Measurements from ENCODE around the gene GLS.
"Not testable (repeated sequence)": the region's sequence is repeated elsewhere in the genome, so short reads cannot be mapped to it uniquely, and the experiment has no call there.

GLS gene

DNA sequence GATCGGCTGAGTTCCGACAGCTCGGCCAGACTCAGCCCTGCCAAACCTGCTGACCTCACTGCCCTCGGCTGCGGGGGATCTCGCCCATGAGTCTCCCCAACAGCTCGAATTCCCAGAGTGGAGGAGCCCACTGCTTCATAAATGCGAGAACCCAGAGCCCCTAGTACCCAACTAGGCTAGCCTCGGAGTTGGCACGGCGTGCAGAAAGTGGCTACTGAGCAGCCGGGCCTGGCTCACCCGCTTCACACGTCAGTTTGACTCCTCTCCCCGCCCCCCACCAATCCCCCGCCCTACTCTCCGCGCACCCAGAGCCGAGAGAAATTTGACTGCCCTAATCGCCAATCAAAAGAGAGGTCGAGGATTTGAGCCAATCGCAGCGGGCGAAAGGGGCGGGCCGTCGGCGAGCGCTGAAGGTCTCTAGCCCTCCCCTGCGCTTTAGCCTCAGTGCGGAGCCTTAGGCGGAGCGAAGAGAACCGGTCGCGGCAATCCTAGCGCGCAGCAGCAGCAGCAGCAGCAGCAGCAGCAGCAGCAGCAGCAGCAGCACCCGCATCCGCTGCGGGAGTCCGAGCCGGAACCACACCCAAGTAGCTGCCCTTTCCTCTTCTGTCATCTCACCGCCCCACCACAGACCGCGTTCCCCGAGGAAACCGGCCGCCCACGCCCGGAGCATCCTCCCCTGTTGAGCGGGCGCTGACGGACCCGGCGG lies at the start of gene GLS:
TSS of gene GLS (plus strand) at position 444 of the 706 bp plus-strand sequence. CDS start 264 bp downstream, outside the sequence.
- DNase-seq (ENCODE audit: low spot score): peak; percentile 96

GRCh38 chr2:190831941-190832340 lies 48.7 kb upstream of the GLS start:
- DNase-seq (ENCODE audit: low spot score): no peak

DNA sequence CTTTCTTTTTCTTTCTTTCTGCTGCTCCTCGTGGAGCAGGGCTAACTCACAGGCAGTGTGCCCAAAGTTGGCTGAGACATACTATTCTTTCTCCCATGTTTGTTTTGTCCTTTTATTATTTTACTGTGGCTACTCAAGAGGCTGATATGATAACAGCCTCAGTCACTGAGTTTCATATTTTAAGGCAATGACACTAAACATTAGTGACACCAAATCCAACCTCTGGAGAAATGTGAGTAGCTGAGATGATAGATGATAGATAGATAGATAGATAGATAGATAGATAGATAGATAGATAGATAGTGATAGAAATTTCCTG lies 45.8 kb upstream of the GLS start:
- no peak for DNase-seq (ENCODE audit: low spot score)

GRCh38 chr2:190835303-190835930 lies 45.2 kb upstream of the GLS start:
- DNase-seq (ENCODE audit: low spot score): peak; percentile 23

GRCh38 chr2:190836767-190837166 lies 43.9 kb upstream of the GLS start:
- no peak for DNase-seq (ENCODE audit: low spot score)

GRCh38 chr2:190837420-190837819 lies 43.2 kb upstream of the GLS start:
- DNase-seq (ENCODE audit: low spot score): no peak

- DNase-seq (ENCODE audit: low spot score): no peak
These were observed 42.7 kb upstream of the GLS start for GRCh38 chr2:190837952-190838361.

GRCh38 chr2:190838492-190838910 lies 42.1 kb upstream of the GLS start:
- no peak for DNase-seq (ENCODE audit: low spot score)

DNA sequence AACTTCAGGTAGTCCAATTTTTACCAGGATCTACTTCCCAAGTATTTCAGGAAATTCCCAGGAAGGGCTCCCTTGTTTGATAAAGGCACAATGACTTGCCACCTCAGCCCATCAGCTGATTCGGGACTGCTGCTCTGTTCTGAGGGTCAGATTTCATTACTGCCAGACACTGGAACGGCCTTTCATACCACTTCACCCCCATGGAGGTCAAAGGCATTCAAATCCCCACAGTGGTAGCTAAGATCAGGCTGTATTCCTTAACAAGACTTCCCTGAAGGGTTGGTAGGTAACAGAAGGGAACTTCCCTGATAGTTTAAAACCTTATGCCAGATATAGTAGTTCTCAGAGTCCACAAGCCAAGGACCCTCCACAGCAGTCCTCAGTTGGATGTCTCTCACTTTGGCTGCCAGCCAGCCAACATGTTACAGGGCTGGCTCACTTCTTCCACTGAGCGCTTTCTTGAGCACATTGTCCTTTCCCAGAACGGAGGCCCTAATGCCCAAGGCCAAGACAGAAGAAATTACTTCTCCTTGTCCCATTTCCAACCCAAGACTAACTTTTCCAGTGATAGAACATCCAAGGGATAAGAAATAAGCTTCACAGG lies 40.0 kb upstream of the GLS start:
- peak; percentile 39 for DNase-seq (ENCODE audit: low spot score)

DNA sequence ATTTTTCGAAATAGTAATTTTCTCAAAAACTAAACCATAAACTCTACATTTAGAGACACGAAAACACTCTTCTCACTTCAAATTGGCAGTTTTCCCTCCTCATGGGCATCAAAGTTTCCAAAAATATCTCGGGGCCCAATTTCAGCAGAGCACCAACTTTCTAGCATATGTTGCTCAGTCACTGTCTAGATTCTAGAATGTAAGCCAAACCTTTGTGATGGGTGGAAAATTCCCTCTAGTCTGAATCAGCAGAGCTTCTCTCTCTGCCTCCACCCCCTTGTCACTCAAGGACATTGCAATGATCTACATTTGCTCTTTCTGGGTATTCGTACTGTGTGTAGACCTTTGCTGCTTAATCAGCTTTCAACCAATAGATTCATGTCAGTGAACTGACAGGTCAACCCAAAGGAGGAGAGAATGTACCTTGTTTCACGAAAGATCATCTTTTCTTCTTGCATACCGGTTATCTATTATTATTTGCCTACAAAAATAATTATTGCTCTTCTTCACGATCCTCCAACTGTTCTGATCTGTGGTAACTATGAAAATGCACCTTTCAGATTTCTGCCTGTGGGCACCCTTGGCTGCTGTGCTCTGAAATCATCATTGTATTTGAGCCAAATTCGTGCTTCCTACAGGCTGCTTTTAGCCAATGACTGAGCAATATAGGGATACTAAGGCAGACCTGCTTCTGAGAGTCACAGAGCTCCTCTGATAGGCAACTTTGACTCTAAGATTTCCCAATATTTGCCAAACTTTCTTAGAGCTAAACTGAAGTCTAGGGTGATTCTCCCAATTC lies 38.7 kb upstream of the GLS start:
- DNase-seq (ENCODE audit: low spot score): no peak

DNA sequence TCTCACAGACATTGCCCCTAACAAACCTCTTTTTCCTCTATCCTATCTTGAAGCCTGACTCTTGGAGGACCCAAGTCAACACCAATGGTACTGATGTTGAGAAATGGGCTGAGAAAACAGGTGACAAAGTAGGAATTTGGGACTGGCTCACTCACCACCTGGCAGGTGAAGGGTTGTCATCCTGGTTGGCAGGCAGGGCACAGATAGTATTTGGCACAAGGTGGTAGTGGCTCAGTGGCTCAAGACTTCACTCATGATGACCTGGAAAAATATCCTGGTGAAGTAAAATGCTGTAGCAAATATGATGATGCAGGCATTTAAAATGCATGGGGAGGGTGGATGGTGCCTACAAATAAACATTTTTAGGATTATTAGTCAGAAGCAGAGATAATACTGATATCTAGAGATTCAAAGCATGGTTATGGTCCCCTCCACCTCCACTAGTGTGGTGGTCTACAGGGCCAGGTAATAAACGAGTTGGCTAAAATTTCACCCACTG lies 38.0 kb upstream of the GLS start:
- no peak for DNase-seq (ENCODE audit: low spot score)

DNA sequence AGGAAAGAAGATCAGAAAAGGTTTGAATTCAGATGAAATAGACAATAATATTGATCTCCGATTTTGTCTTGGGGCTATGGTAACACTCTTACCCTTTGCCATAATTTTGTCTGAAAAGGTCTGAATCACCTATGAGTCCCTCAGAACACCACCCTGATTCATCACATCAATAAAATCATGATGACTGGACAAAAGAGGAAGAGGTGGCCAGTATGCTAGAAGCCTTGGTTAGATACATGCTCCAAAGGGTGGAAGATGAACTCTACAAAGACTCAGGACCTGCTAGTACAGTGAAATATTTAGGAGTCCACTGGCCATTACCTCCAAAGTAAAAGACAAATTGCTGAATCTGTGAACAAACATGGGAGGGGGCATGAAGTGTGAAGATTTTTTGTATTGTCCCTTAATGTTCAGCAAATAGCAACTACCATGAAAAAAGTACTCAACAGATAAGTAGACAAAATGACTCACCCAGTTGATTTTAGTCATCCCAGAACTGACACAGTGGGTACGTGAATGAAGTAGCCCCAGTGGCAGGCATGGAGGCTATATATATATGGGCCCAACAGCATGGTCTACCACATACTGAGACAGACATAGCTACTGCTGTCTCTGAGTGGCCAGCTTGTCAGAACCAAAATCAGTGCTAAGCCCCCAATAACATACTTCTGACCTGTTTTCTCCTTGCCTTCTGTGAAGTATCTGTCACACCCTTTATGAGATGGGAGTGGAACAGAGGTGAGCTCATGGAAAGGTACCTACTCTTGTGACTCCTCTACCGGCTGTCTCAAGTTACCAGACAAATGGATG lies 36.5 kb upstream of the GLS start:
- no peak for DNase-seq (ENCODE audit: low spot score)

DNA sequence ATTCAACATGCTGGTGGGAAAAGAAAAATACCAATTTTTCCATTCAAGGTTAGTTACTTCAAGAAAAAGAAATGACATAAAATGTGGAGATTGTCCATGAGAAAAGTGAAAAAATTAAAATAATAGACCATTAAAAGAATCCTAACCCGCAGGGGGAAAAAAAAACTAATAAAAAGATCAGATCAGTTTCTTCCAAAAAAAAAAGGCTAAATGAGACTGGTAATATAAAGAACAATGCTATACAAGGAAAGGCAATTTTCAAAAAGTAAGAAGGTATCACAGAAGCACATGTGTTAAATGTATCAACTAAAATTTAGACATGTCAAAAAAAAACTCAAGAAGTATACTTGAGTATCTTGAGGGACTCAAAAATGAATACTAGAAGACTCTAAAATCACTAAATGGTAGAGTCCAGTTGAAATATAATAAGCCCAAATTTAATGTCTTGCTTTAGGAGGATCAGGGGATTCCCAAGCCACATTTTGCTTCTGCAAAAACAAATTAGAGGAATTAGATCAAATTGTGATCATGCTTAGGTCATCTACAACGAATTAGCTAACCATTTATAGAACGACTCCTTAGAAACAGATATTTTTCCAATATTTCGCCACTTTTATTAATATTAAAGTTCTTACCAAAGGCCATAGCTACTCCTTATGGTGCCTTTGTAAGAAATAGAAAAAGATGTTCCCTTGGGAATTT lies 35.8 kb upstream of the GLS start:
- DNase-seq (ENCODE audit: low spot score): no peak

DNA sequence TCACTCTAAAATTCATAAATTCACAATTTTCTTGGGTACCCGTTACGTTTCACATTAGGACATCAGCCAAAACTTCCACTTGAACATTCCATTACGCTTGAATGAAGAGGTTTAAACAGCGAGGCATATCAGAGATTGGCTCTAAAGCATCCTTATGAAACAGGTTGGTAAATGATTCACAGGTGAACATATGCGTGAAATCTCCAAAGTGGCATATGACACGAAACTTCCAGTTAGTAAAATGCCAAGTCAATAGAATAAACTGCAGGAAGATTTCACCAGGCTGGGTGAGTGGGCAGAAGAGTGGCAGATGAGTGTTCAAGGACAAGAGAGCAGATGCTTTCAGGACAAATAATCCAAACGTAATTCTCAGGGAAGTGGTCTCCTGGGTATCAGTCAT lies 33.9 kb upstream of the GLS start:
- no peak for DNase-seq (ENCODE audit: low spot score)

- DNase-seq (ENCODE audit: low spot score): no peak
These were observed 33.0 kb upstream of the GLS start for GRCh38 chr2:190847504-190848081.

DNA sequence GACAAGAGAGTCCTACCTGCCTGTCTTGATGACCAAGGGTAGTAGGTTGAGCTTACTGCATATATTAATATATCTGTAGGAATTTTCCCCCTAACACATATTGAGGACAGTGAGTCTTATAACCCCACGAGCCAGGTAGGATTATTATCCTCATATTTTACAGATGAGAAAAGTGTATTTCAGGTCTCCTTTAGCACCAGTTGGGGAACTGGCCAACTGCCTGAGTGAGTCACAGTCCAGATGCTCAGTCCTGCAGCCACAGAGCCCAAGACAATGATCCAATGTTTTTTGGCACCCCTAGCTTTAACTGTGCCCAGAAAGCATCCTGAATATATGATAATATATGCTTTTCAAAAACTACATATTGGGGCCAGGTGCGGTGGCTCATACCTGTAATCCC lies 30.8 kb upstream of the GLS start:
- DNase-seq (ENCODE audit: low spot score): no peak

DNA sequence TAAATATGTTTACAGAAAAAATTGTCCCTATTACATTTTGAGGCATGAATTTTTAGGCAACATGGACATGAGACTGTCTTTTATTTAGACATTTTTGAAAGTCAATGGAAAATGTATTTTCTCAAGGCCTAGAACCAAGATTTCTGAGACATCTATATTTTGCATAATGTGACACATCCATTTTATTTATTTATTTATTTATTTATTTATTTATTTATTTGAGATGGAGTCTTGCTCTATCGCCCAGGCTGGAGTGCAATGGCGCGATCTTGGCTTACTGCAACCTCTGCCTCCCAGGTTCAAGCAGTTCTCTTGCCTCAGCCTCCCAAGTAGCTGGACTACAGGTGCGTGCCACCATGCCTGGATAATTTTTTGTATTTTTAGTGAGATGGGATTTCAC lies 27.6 kb upstream of the GLS start:
- DNase-seq (ENCODE audit: low spot score): not testable (repeated sequence)

DNA sequence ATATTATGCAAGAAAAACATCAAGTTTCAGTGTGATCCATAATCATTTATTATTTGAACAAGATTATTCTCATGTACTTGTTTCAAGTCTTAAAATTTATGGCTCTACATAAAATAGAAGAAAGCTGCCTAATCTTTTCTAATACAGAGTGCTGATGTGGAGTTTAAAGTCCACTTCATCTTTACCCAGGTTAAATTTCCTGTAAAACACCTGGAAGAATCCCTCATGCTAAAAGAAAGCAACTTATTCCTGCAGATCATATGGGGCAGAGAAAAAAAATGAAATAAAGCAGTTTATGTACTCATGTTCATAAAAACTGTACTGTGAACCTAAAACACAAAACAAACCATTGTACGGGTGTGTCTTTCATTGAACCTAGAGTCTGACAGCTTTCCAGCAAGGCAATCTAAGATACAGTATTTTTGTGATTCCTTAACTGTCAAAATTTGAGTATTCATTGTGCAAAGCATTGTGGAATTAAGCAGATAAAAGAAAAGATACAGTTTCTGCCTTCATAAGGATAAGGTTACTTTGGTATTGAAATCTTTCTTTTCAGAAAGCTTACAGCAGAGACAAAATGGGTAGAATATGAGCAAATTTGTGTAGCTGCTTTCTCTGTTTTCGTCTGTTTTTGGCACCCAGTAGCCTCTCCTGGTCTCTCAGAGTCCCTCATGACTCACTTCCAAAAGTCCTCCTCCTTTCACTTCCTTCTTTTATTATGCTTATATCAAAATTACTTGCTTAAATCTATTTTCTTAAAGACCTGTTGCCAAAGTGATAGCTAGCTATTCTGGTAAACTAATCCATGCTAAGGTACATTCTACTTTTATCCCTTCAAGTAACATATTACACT lies 26.9 kb upstream of the GLS start:
- DNase-seq (ENCODE audit: low spot score): no peak

GRCh38 chr2:190854726-190855125 lies 25.9 kb upstream of the GLS start:
- no peak for DNase-seq (ENCODE audit: low spot score)

DNA sequence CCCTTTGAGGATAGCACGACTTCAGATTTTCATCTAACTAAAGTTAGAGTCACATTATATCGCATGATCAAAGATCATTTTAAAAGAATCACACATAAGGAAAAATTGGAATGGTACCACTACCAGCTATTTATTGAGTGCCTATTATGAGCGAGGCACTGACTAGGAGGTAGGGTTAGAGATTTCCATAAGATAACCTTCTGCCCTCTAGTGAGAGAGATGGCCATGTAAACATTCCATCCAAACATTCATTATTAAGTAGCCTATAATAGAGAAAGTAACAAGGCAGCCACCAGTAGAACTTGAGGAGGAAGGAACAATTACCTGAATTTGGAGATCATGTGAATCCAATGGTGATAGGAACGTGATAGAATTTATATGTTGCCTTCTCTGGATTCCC lies 25.4 kb upstream of the GLS start:
- no peak for DNase-seq (ENCODE audit: low spot score)
